Measurements from ENCODE around the gene GP2.

The GP2 gene

DNA sequence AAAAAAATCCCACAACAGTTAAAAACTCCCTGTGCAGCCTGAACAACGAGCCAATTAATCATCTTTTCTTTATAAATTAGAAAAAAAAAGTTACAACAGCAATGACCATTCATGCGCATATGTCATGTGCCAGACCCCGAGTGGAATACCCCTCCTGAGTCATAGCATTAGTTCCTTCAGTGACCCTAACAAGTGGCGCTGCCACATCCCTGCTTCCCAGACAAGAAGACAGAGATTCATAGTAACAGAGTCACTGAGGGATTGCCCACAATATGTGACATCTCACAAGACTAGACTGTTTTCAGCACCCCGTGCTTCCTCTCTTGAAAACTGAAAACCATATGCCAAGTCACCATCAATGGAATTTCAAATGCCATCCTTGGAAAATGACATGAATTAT, 17.3 kb upstream of the GP2 start:
- H3K4me3 ChIP-seq (ENCODE audit: control insufficient read depth, low read depth, low read length), result no peak overlapping the region
- no peak for TF ChIP-seq CTCF (conservative IDR thresholded peaks at IDR 0.05; ENCODE audit: control insufficient read depth, insufficient read depth, low read depth, low read length)
- no peak for DNase-seq (ENCODE audit: low read depth)

- no peak for TF ChIP-seq CTCF (conservative IDR thresholded peaks at IDR 0.05; ENCODE audit: control insufficient read depth, insufficient read depth, low read depth, low read length)
- DNase-seq (ENCODE audit: low read depth), result no peak
These were observed 12.4 kb upstream of the GP2 start for GRCh38 chr16:20339744-20340143.

DNA sequence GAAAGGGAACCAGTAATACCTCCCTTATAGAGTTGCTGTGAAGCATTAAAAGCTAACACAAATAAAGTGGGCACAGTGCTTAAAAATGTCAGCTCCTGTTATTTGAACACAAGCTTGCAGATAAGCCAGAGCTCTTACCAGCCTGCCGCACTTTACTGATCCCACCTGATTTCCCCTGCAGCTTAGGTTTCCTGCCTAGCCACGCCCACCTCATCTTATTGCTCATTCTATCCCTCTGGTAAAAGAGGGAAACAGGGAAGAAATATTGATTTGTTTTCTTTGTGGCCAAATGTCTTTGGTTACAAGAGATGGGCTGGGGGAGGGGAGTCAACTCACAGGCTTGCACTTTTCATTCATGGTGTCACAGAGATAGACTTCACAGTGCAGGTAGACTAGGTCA, 9.6 kb upstream of the GP2 start:
- no peak overlapping the region for H3K4me3 ChIP-seq (ENCODE audit: control insufficient read depth, low read depth, low read length)
- TF ChIP-seq CTCF (conservative IDR thresholded peaks at IDR 0.05; ENCODE audit: control insufficient read depth, insufficient read depth, low read depth, low read length), result no peak
- DNase-seq (ENCODE audit: low read depth), result no peak

More at GRCh38 chr16:20339744-20340143, 12.4 kb upstream of the GP2 start:
- no peak overlapping the region for H3K4me3 ChIP-seq (ENCODE audit: control insufficient read depth, low read depth, low read length)

DNA sequence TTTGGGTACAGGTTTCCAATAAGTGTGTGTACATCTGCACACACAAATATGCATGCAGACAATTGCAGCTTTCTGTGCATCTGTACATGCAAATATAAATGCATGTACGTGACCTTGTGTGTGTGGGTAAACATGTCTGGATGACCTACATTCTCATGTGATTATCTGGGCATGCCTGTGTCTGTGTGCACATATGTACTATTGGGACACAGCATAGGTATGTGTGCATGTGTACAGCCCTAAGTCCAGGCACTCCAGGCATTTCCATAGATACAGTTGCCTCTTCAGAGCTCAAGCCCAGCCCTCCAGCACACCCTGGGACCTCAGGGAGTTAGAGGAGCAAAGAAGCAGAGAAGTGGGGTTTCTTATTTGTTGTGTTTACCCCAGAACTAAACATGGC, 7.1 kb upstream of the GP2 start:
- H3K4me3 ChIP-seq (ENCODE audit: control insufficient read depth, low read depth, low read length), result no peak overlapping the region
- no peak for DNase-seq (ENCODE audit: low read depth)
- TF ChIP-seq CTCF (conservative IDR thresholded peaks at IDR 0.05; ENCODE audit: control insufficient read depth, insufficient read depth, low read depth, low read length), result no peak

DNA sequence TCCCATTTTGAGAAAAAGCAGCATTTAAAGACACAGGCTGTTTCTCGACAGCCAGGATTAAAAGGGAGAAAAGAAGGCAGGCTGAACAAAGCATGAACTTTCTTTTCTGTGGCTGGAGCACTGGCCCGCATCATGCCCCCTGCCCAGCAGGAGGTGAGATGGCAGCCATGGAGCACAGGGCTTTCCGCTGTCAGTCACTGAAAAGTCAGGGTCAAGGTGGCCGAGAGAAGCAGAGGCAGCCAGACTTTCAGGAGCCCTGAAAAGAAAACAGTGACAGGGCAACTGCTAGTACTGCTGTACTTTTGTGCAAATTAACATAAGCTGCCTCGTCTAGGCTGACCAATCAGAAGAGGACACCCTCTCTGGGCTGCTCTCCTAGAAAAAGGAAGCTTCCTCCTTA, 5.8 kb upstream of the GP2 start:
- no peak for TF ChIP-seq CTCF (conservative IDR thresholded peaks at IDR 0.05; ENCODE audit: control insufficient read depth, insufficient read depth, low read depth, low read length)
- DNase-seq (ENCODE audit: low read depth), result no peak
- no peak overlapping the region for H3K4me3 ChIP-seq (ENCODE audit: control insufficient read depth, low read depth, low read length)

- H3K4me3 ChIP-seq (ENCODE audit: control insufficient read depth, low read depth, low read length), result no peak overlapping the region
- TF ChIP-seq CTCF (conservative IDR thresholded peaks at IDR 0.05; ENCODE audit: control insufficient read depth, insufficient read depth, low read depth, low read length), result no peak
- DNase-seq (ENCODE audit: low read depth), result no peak
These were observed 5.1 kb upstream of the GP2 start for GRCh38 chr16:20332411-20332810.

DNA sequence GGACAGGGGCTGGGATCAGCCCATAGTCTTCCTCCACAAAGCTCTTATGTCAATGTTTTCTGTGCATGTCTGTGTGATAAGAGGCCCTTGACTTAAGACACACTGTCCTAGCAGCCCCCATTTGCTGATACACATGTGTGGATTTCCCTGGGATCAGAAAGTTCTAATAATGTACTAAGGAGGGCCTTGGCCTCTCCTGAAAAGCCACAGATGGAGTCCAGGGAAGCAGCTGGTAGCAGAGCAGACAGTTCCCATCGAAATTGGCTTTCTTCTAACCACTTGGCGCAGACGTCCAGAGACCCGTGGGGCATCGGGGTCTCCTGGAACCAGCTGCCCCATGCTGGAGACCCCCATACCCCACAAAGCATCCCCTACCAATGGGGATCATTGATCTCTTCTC, 4.3 kb upstream of the GP2 start:
- TF ChIP-seq CTCF (conservative IDR thresholded peaks at IDR 0.05; ENCODE audit: control insufficient read depth, insufficient read depth, low read depth, low read length), result no peak
- H3K4me3 ChIP-seq (ENCODE audit: control insufficient read depth, low read depth, low read length), result no peak overlapping the region
- DNase-seq (ENCODE audit: low read depth), result no peak

Measured in fibroblast of mammary gland (primary cell).